ENCODE results near the gene WDR64.

DNA sequence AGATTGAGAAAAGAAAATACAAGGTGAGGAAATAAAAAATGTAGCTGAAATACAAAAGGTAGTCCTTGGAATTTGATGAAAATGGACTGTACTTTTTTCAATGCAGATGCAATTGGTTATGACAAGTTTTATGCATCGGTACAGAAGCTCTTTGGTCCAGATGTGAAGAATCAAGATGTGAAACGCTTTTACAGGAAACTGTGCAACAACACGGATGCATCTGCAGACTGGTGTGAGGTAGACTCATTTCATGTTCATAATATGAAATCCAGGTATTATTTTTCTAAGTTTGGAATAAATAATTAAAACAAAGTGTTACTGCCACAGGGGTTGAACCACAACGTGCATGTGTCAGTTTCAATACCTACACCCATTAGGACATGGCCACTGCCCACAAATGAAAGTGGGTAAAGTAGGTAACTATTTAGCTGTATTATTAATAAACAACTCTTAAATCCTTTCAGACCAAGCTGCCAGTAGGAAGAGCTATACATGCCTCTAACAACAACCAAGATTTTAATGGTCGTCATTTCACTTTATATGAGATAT lies 8.4 kb downstream of the WDR64 start:
- TF ChIP-seq, protein P1, sequence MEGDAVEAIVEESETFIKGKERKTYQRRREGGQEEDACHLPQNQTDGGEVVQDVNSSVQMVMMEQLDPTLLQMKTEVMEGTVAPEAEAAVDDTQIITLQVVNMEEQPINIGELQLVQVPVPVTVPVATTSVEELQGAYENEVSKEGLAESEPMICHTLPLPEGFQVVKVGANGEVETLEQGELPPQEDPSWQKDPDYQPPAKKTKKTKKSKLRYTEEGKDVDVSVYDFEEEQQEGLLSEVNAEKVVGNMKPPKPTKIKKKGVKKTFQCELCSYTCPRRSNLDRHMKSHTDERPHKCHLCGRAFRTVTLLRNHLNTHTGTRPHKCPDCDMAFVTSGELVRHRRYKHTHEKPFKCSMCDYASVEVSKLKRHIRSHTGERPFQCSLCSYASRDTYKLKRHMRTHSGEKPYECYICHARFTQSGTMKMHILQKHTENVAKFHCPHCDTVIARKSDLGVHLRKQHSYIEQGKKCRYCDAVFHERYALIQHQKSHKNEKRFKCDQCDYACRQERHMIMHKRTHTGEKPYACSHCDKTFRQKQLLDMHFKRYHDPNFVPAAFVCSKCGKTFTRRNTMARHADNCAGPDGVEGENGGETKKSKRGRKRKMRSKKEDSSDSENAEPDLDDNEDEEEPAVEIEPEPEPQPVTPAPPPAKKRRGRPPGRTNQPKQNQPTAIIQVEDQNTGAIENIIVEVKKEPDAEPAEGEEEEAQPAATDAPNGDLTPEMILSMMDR (optimal IDR thresholded peaks at IDR 0.05 in 1 of 3, IDR thresholded peaks at IDR 0.05 in 1 of 3, conservative IDR thresholded peaks at IDR 0.05 in 1 of 3; ENCODE audit: extremely low read depth in 1 of 3, insufficient read depth in 2 of 3, low read length in 3 of 3): no peak
- TF ChIP-seq EZH2 (IDR thresholded peaks at IDR 0.05; ENCODE audit: low read length): no peak
